Fibroblast of pulmonary artery (primary cell): ENCODE measurements around the gene KPNA4.

ENCODE experiments used
- DNase-seq: peaks from one replicate; pipeline ENCODE4 v3.0.0-alpha.2; 2010; ENCODE audit warnings: low read depth
- H3K4me3 ChIP-seq: replicated peaks from 2 replicates; pipeline ENCODE4 v1.5.1; 2011; ENCODE audit warnings: low read depth, mild to moderate bottlenecking, control low read depth, low read length, moderate library complexity
- TF ChIP-seq, protein P1 (sequence below): IDR thresholded peaks from 2 replicates; pipeline ENCODE4 v1.5.1; 2011; ENCODE audit warnings: mild to moderate bottlenecking, control low read depth, low read length, inconsistent platforms; ENCODE audit errors: missing control alignments

Gene KPNA4

GRCh38 chr3:160501325-160501724, 64.0 kb downstream of the KPNA4 start:
- H3K4me3 ChIP-seq, result no peak overlapping the region
- DNase-seq, result no peak
- TF ChIP-seq, protein P1, sequence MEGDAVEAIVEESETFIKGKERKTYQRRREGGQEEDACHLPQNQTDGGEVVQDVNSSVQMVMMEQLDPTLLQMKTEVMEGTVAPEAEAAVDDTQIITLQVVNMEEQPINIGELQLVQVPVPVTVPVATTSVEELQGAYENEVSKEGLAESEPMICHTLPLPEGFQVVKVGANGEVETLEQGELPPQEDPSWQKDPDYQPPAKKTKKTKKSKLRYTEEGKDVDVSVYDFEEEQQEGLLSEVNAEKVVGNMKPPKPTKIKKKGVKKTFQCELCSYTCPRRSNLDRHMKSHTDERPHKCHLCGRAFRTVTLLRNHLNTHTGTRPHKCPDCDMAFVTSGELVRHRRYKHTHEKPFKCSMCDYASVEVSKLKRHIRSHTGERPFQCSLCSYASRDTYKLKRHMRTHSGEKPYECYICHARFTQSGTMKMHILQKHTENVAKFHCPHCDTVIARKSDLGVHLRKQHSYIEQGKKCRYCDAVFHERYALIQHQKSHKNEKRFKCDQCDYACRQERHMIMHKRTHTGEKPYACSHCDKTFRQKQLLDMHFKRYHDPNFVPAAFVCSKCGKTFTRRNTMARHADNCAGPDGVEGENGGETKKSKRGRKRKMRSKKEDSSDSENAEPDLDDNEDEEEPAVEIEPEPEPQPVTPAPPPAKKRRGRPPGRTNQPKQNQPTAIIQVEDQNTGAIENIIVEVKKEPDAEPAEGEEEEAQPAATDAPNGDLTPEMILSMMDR, result no peak

GRCh38 chr3:160498202-160498601, 67.2 kb downstream of the KPNA4 start:
- DNase-seq, result no peak
- TF ChIP-seq, protein P1, result no peak
- no peak overlapping the region for H3K4me3 ChIP-seq

- H3K4me3 ChIP-seq, result no peak overlapping the region
- no peak for DNase-seq
- TF ChIP-seq, protein P1, result no peak
Observed at GRCh38 chr3:160490166-160490565, 75.2 kb downstream of the KPNA4 start.

DNA sequence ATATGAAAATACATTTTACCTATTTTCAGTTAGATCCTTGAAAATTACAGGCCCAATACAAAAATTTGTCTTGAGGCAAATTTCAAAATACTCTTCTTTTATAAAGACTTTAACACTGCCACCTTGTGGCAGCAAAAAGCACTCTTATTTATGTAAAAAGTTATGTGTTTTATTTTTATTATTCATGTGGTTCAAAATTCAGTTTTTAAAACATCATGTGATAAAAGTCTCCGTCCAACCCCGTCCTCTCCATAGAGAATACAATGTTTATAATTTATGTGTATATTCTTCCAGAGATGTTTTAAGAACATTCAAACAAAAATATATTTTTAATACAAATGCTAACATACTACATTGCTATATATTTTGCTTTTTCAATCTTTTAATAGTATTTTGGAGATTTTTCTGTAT, 78.9 kb downstream of the KPNA4 start:
- TF ChIP-seq, protein P1, result peak; percentile 50
- DNase-seq, result peak; percentile 69
- no peak overlapping the region for H3K4me3 ChIP-seq

DNA sequence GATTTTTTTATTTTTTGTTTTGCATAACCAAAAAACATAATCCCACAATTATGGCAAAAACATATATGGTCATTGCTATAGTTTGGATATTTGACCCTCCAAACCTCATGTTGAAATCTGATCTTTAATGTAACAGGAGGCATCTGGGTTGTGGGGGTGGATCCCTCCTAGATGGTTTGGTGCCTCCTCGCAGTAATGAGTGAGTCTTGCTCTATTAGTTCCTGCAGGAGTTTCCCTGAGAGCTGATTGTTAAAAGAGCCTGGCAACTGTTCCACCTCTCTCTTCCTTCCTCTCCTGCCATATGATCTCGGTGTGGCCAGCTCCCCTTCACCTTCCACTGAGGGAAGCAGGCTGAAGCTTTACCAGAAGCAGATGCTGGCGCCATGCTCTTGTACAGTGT, 82.6 kb downstream of the KPNA4 start:
- H3K4me3 ChIP-seq, result no peak overlapping the region
- TF ChIP-seq, protein P1, result no peak
- no peak for DNase-seq

DNA sequence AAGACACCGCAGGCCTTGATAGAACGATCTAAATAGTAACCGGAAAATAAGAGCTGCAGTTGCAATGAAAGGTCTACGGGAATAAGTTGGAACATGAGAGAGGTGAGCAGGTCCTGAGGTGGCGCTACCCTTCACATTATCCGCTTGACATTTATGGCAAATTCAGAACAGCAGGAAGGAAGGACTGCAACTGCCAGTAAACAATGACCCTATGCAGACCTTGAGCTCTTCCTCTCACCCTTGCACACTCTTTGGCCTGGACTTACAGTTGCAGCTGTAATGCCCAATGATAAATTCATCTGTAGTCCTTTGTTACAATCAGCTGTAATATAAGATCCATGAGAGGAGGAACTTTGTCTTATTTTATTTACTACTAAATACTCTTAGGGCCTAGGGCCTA, 83.5 kb downstream of the KPNA4 start:
- no peak overlapping the region for H3K4me3 ChIP-seq
- TF ChIP-seq, protein P1, result no peak
- DNase-seq, result no peak

DNA sequence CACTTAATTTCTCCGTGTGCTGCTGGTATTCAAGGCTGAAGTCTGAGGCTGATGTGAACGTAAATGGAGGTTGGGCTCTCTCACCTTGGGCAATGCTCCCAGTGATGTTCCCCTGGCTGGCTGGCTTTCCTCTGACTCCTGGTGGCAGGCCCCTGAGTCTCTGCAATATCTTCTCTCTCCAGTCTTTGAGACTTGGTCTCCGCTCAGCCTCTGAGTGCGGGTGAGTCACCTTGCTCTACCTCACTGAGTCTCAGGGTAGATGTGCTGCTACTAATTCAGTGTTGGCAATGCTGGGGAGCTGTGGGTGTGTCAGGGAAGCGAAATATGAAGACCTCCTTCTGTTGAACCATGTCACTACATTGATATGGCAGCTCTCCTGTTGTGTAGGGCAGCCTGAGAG, 84.4 kb downstream of the KPNA4 start:
- H3K4me3 ChIP-seq, result no peak overlapping the region
- TF ChIP-seq, protein P1, result no peak
- no peak for DNase-seq
